Islet of Langerhans (tissue), 1 donor: ENCODE data around the gene LUZP2.
"Not testable (repeated sequence)": the region's sequence is repeated elsewhere in the genome, so short reads cannot be mapped to it uniquely, and the experiment has no call there.

ENCODE experiments used
- FAIRE-seq: peaks from one replicate; lab custom pipeline; 2011; peaks lifted over from hg19 to GRCh38; lab: Jason Lieb, UNC

Gene LUZP2

DNA sequence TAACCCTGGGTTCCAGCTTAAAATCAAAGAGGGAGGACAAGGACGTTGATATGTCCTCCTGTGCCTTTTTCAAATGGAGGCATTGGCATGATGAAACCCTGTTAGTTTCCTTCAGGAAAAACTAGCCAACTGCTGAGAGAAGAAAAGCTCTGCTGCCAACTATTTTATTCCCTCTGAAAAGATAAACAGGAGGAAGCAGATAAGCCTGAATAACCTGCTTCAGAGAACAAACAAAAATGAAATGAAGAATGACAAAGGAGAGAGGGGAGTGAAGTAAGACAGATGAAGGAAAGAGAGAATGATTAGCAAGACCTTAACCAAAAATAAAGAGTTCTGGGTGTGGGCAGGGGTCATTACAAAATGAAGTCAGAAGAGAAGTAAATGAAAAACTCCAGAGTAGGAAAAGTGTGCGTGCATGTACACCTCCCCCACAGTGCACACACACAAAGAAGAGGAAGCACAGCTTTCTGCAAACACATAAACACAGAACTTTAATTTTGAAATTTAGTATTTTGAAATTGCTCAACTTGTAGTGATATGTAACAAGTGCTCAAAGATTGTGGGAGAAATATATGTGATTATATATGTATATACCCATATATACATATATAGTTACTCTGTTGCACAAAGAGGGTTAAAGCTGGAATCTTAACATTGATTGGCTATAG, 332.2 kb downstream of the LUZP2 start:
- FAIRE-seq, result no peak

DNA sequence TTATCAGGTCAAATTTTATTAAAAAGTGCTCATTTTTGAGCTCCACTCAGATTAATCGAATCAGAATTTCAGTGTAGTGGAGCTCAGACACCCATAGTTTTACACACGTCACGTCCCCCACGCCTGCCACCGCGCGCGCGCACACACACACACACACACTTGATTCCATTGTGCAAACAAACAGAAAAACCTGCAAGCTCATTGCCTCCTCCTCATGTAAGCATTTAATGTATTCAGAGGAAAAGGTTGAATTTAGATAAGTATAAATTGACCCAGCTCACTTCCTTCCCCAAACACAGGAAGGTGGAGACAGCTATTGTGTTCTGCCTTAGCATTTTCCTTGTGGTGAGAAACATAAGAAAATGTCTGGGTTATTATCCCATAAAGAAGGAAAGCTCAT, 336.7 kb downstream of the LUZP2 start:
- FAIRE-seq, result no peak

DNA sequence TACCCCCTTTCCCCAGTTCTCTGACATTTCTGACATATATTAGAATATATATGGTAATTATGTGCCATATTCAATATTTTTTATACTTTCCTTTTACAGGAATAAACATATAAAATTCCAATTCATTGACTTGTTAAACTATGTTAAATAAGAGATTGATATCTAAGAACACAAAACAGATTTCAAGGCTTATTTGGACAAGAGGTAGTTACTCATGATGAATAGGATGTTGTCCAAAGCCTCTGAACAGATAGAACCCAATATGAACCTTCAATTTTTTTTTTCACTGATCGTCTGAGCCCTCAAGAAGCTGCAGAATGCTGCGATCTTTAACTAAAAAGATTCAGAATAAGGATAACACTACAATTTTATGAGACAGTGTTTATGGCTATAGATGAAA, 340.3 kb downstream of the LUZP2 start:
- no peak for FAIRE-seq

DNA sequence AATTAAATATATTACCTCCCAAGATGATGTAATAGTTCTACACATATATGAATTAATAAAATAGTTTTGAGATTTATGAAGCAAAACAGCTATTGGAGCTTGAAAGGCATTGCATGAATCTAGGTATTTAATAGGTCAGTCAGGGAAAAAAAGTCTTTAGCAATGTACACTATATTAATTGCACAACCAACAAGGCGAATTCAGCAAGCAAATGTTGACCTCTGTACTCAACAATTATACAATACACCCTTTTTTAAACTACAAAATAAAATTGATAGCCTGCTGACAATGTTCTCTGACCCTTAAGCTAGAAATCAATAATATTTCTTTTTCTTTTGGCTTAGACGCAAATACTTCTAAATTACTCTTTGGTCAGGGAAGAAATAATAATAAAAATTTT, 345.5 kb downstream of the LUZP2 start:
- FAIRE-seq, result no peak

DNA sequence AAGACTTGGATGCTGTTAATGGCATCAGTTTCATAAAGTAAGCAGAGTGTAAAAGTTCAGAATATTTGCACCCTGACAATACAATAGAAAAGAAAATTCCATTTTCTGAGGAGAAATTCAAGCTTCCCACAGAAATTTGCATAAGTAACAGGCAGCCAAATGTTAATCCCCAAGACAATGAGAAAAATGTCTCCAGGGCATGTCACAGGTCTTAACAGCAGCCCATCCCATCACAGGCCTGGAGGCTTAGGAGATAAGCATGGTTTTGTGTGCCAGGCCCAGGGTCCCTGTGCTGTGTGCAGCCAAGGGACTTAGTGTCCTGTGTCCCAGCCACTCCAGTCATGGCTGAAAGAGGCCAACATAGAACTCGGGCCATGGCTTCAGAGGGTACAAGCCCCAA, 347.6 kb downstream of the LUZP2 start:
- FAIRE-seq, result no peak

DNA sequence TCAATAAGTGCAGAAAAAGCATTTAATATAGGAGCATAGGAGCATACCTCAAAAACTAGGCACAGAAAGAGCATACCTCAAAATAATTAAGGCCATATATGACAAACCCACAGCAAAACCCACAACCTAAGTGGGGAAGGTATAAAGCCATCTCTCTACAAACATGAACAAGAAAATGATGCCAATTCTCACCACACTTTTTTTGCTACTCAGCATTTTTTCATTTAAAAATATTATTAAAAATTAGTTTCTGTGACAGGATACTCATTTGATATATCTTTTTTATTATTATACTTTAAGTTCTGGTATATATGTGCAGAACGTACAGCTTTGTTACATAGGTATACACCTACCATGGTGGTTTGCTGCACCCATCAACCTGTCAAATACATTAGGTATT, 352.0 kb downstream of the LUZP2 start:
- FAIRE-seq, result no peak

DNA sequence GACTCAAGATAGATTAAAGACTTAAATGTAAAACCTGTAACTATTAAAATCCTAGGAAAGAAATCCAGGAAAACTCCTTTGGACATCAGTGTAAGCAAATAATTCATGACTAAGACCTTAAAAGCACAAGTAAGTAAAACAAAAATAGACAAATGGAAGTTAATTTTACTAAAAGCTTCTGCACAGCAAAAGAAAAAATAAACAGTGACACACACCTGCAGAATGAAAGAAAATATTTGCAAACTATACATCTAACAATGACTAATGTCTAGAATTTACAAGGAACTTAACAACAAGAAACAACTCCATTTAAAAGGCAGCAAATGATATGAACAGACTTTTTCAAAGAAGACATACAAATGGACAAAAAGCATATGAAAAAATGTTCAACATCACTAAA, 359.1 kb downstream of the LUZP2 start:
- FAIRE-seq, result no peak

DNA sequence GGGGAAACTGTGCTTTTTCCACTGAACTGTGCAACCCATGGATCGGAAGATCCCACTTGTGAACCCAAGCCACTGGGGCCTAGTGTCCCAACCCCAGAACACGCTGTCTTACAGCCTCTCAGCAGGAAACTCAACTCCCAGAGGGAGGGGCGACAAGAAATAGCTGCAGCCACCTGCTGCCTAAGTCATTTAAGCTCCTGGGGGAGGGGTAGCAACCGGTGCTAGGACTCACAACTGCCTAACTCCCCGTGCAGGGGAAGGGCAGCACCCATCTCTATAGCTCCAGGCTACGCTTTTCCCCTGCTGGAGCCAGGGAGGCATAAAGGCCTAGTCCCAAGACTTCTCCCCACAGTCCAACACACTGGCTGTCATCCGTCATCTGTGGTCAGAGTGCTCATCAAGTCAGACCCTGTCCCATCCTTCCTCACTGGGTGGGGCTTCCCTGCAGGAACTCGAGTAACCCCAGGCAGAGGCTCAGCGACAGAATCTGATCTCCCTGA, 363.0 kb downstream of the LUZP2 start:
- no peak for FAIRE-seq

DNA sequence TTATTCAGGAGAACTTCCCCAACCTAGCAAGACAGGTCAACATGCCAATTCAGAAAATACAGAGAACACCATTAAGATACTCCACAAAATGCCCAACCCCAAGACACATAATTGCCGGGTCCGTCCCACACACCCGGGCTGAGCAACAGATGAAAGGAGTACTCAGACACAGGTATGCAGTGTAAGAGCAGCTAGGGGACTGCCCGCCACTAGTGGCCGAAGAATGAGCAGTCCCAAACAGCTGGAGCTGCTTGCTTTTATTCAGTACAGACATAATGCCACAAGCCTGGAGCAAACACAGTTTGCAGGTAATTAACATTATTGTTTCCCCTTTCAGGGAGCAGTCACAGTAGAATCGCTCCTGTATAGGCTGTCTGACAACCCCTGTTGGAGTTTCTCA, 364.6 kb downstream of the LUZP2 start:
- FAIRE-seq, result no peak

DNA sequence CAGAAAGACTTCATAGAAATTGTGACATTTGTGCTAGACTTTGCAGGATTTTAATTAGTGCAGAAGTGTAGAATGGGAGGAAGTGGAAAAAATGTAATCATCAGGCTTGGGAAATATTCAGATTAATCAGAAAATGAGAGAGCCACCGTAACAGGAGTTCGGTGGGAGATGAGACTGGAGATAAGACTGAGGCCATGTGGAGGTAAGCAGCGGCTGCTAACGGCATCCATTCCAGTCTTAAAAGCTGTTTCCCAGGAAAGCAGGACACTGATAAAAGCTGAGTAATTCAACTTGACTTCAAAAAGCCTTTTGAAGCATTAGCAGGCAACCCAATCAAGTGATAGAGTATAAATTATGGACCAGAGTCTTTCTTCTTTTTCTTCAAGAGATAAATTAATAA, 369.9 kb downstream of the LUZP2 start:
- FAIRE-seq, result no peak

DNA sequence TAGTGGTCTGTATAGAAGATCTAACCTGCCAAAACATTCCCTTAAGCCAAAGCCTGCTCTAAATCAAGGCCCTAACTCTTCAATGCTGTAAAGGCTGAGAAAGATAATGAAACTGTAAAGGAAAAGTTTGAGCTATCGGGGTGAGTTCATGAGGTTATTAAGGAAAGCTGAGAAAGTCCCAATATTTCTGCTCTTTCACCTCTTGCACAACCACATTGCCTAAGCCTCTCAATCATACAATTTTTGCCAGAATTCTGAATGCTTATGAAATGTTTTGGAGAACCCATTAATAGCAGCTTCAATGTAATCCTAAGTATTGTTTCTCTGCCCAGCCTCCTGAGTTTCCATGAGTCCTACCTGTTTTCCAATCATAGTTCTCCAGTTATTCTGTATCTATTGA, 373.2 kb downstream of the LUZP2 start:
- no peak for FAIRE-seq

DNA sequence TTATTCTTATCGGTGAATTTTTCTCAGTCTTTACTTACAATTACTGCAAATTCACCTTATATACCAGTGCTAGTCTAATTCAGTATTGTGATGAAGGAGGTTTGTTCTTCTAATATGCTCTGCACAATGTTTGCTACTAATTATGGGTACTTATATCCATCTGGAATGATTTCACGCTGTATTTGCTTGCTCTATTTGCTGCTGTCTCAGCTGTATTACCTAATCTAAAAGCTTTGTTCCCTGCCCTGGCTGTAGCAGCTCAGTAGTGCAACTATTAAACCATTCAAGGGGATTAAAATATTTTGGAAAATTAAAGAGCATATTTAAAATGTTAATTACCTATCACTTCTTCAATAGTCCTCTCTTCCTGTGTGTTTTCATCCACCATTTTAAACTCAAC, 375.3 kb downstream of the LUZP2 start:
- peak; percentile 95 for FAIRE-seq

DNA sequence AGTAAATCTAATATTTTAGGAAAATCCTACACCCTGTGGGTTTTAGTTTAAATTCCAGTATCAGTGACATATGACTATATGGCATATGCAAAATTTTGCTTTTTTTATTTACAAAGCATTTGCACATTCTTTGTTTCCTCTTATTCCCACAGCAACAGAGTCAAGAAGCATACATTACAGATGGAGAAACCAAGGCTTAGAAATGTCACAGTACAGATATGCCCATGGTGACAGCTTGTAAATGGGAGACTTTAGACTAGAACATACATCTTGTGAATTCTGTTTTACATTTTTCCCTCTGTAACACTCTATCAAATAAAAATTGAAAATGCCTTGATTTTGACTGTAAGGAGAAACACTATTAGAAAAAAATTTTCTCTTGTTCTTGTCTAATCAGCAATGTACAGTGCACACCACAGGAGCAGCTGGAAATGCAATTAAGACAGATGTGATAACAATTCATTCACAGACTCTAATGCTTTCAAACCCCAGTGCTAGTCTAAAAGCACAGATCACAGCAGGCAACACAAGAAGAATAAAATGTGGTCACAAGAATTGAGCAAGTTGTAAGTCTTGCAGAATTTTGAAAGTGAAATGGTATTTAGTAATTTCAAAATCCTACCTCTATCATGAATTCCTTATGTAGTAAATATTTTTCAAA, 375.9 kb downstream of the LUZP2 start:
- FAIRE-seq, result no peak

DNA sequence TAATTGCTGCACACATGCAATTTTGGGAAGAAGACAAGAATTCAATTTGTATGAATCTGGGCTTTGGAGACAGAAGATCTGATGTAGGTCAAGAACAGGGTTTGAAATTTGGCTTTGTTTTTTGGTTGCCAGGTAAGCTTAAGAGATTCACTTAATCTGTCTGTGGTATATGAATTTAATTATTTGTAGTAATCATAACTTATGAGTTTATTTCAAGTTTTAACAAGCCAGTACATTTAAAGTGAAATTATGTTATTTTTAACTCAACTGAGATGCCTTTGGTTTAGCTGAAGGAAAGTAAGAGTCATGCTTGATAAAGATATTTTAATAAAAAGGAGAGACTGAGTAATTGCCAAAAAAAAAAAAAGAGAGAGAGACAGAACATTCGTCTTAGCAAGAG, 384.1 kb downstream of the LUZP2 start:
- no peak for FAIRE-seq

DNA sequence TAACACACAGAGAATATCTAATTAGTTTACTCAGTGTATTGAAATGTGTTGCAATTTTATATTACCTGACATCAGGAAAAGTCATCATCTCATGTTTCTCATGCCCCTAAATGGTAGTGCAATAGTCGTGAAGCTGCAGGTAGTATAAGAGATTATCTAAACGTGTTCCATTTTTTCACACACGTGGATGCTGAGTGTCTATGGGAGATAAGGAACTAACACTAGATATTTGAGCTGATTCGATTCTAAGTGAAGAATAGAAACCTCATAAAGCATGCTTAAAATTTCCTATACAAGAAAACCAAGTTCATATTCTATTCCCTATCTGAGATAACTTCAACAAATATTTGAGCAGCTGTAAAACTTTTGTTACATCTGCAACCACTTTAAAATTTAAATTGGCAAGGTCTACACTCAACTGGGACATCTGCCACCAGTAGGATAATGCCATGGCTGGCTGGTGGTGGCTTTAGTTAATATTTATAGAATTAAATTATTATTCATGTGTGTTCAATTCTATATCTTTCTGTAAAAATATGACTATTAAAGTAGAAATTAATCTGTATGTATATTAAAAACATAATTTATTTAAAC, 388.8 kb downstream of the LUZP2 start:
- FAIRE-seq, result no peak

DNA sequence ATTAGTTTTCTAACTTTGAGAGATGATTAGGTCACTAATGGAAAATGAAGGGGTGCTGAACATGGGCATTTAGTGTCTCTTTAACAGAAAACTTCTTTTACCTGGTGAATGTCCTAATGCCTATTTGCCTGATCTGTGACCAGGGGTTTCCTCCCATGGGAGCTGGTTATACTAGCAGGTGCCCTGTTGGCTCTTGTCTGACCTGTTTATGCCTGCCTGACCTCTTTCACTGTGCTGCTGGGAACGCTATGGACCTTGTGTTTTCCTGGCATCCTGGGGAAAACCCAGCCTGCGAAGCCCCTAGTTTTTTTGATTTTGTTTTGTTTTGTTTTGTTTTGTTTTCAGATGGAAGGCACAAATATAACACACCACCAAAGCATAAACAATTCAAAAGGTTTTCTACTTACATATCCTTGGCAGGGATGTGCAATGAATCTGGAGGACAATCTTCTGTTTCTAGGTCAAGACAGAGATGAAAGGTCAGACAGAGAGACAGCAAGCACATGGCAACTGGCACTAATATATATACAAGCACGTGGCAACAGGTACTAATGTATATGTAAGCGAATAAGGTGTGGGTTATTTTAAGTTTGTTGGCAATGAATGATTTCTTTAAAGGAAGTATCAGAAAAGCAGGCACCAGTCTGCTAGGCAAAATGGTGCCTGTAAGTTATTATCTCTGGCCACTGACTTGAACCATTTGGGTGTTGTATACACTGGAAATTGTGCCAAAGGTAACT, 390.2 kb downstream of the LUZP2 start:
- no peak for FAIRE-seq

DNA sequence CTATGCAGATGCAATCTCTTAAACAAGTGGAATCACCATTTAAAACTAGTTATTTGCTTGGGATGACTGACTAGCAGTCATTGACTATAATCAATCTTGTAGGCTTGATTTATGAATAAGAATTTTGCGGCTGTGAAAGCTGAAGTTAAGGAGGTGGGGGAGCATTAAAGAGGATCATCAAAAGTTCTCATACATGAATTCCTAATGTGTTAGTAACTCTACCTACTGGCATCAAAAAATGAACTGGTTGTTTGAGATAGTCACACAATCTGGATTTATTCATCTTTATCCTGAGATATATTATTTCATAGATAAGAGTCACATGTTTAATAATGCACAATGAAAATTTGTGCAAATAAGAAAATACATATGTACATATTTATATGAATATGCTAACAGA, 393.6 kb downstream of the LUZP2 start:
- FAIRE-seq, result no peak

DNA sequence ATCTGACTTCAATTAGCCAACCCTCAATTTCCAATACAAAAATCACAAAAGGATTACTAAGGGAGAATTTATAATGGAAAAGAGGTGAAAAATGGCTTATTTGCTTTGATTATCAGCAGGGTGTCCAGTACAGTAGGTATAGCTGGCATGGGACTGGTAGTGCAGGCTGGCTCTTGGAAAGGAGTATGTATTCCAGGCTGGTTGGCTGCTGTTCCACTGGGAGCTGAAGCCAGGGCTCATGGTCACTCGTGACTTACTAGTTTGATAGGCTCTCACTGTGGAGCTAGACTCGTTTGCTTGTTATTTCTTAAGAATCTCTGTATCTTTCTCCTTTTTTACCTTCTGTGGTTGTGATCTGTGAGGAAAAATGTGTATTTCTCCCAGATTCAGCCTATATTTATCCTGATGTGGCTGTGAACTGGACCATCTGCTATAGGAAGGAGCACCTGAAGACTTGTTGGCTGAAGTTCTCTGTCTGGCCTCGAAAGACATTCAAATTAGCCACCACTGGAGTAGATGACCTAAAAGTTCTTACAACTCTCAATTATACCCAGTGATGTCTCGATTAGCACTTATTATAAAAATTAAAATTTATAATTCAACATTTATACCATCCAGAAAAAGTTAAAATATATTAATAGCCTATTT, 395.1 kb downstream of the LUZP2 start:
- not testable (repeated sequence) for FAIRE-seq

DNA sequence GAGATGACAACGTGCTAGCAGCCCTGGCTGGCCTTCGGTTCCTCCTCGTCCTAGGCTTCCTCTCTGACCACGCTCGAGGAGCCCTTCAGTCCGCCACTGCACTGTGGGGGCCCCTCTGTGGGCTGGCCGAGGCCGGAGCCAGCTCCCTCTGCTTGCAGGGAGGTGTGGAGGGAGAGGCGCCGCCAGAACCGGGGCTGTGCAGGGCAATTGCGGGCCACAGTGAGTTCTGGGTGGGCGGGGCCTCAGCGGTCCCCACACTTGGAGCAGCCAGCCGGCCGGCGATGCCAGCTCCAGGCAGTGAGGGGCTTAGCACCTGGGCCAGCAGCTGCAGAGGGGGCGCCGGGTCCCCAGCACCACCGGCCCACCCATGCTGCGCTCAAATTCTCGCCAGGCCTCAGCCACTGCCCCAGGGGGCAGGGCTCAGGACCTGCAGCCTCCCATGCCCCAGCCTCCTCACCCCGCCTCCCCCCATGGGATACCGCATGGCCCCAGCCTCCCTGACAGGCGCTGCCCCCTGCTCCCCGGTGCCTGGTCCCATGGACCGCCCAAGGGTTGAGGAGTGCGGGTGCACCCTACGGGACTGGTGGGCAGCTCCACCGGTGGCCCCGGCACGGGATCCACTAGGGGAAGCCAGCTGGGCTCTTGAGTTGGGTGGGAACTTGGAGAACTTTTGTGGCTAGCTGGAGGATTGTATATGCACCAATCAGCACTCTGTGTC, 399.4 kb downstream of the LUZP2 start:
- no peak for FAIRE-seq

DNA sequence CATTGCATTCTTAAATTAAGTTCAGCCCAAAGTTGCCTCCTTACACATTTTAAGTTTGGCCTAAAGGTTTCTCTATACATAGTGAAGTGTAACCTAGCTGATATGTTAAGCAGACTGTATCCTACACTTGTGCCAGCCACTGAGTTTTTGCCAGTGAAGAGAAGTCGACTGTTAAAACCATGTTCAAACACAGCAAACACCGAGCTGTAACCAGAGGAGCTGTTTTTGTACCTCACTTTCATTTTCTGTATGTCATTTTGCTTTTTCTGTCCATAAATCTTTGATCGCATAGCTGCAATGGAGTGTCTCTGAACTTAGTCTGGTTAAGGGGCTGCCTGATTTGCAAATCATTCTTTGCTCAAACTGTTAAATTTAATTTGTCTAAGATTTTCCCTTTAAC, 403.7 kb downstream of the LUZP2 start:
- no peak for FAIRE-seq

DNA sequence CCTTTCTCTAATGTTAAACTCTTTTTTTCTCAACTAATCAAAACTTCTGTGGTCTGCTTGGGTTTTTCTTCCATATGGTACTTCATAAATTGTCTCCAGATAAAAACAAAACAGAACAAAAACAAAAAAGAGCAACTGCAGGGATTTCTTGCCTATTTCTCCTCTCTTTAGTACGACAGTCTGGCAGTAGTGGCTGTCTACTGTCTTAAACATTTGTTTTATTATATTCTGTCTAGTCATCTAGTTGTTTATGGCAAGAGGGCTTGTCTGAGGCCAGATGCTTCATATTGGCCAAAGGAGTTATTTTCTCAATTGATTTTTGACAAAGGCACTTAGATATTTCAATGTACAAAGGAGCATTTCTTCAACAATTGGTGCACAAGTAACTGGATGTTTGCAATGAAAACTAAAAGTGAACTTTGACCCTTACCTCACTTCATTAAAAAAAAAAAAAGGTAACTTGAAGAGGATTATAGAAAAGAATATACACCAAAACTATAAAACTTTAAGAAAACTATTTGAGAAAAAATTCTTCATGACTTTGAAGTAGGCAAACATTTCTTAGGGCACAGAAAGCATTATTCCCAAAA, 404.2 kb downstream of the LUZP2 start:
- FAIRE-seq, result no peak

DNA sequence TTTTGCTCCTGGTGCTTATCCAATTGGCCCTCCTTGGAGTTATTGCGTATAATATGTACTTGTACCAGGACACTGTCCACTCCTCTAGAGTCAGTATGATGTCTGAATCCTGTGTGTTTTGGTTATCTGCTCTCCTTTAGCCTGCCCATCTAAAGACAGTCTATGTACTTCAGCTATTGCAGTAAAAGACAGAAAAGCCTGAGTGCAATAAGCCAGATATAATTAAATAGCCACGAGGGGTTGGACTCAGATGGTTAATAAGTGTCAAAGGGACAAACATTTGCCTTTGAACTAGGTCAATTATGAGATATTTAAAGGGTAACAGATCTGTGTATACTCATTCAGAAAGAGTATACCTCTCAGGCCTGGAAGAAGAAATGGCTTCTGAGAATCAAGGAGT, 406.7 kb downstream of the LUZP2 start:
- FAIRE-seq, result no peak
